ENCODE data around the gene PPP2CA. TPM values are rescaled to one million over a fixed set of nuclear protein-coding genes. Genes with fewer than 3 reads are reported as not detected.

The PPP2CA gene
- total and polyA plus RNA-seq, 2 of the 13 experiments (the other 11 are each of a cell fraction or from before 2014, with no cell fraction given) = 82.4 to 171 TPM

- TF ChIP-seq REST (IDR thresholded peaks at IDR 0.05; ENCODE audit: borderline replicate concordance in 1 of 2, low read depth in 1 of 2, low read length in 2 of 2) (no peak), ZNF430 (CRISPR knock-in tag; IDR thresholded peaks at IDR 0.05) (no peak), ZNF335 (CRISPR knock-in tag; IDR thresholded peaks at IDR 0.05) (0 out of 2 replicates have a peak, but pooled peaks have one; percentile 60), ISX (CRISPR knock-in tag; conservative IDR thresholded peaks at IDR 0.05) (no peak), CCAR2 (optimal IDR thresholded peaks at IDR 0.05; ENCODE audit: low read depth, low read length) (no peak), ZNF407 (CRISPR knock-in tag; IDR thresholded peaks at IDR 0.05; ENCODE audit: not compliant biosample characterization) (no peak), CENPX (CRISPR knock-in tag; IDR thresholded peaks at IDR 0.05) (no peak), NR2F6 (IDR thresholded peaks at IDR 0.05) (no peak), NR2F6 (CRISPR knock-in tag; IDR thresholded peaks at IDR 0.05) (no peak), SIX1 (CRISPR knock-in tag; IDR thresholded peaks at IDR 0.05; ENCODE audit: borderline replicate concordance) (no peak)
- TF ChIP-seq, protein P1, sequence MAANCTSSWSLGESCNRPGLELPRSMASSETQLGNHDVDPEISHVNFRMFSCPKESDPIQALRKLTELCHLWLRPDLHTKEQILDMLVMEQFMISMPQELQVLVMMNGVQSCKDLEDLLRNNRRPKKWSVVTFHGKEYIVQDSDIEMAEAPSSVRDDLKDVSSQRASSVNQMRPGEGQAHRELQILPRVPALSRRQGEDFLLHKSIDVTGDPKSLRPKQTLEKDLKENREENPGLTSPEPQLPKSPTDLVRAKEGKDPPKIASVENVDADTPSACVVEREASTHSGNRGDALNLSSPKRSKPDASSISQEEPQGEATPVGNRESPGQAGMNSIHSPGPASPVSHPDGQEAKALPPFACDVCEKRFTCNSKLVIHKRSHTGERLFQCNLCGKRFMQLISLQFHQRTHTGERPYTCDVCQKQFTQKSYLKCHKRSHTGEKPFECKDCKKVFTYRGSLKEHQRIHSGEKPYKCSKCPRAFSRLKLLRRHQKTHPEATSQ (CRISPR knock-in tag; IDR thresholded peaks at IDR 0.05; ENCODE audit: borderline replicate concordance) = no peak
- TF ChIP-seq, protein P2, sequence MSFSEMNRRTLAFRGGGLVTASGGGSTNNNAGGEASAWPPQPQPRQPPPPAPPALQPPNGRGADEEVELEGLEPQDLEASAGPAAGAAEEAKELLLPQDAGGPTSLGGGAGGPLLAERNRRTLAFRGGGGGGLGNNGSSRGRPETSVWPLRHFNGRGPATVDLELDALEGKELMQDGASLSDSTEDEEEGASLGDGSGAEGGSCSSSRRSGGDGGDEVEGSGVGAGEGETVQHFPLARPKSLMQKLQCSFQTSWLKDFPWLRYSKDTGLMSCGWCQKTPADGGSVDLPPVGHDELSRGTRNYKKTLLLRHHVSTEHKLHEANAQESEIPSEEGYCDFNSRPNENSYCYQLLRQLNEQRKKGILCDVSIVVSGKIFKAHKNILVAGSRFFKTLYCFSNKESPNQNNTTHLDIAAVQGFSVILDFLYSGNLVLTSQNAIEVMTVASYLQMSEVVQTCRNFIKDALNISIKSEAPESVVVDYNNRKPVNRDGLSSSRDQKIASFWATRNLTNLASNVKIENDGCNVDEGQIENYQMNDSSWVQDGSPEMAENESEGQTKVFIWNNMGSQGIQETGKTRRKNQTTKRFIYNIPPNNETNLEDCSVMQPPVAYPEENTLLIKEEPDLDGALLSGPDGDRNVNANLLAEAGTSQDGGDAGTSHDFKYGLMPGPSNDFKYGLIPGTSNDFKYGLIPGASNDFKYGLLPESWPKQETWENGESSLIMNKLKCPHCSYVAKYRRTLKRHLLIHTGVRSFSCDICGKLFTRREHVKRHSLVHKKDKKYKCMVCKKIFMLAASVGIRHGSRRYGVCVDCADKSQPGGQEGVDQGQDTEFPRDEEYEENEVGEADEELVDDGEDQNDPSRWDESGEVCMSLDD (CRISPR knock-in tag; IDR thresholded peaks at IDR 0.05; ENCODE audit: borderline replicate concordance) = no peak
Measured at GRCh38 chr5:134226441-134227192, 744 bp upstream of the PPP2CA start (continued).

Measured in HepG2 (cell line).